ENCODE data around the gene FCRLB. TPM values are rescaled to one million over a fixed set of nuclear protein-coding genes. Genes with fewer than 3 reads are reported as not detected.

FCRLB gene
- total and polyA plus RNA-seq, 3 donors from 2014 or later: 0.53 to 0.68 (median 0.63) TPM

Small RNA genes within 50 kb of the gene (small RNA-seq; reads per million reads assigned to genes)
- 0 reads per million in 2 donors for gene RF00019
- gene RN7SL466P: 0 reads per million in 2 donors

Other genes starting within 250 kb of the FCRLB start
- gene FCGR2A, start 216.1 kb upstream of the FCRLB start, total RNA-seq: 10 to 100 TPM in 1 of 2 donors, 1 to 10 TPM in 1; 7.2 to 19.9 TPM
- 15.4 TPM for gene FCGR2A, start 216.1 kb upstream of the FCRLB start, polyA plus RNA-seq (ENCODE audit: insufficient read depth, low read depth, low replicate concordance)
- 1 to 10 TPM in 1 of 2 donors, under 1 TPM in 1; 0.94 to 2.5 TPM for gene HSPA6, start 197.0 kb upstream of the FCRLB start, total RNA-seq
- 2.8 TPM for gene HSPA6, start 197.0 kb upstream of the FCRLB start, polyA plus RNA-seq (ENCODE audit: insufficient read depth, low read depth, low replicate concordance)
- 1 to 10 TPM; 2.0 to 5.5 TPM for gene FCGR3A, start 171.7 kb upstream of the FCRLB start, total RNA-seq
- gene FCGR3A, start 171.7 kb upstream of the FCRLB start, polyA plus RNA-seq (ENCODE audit: insufficient read depth, low read depth, low replicate concordance): 25.7 TPM
- gene FCGR3B, start 90.4 kb upstream of the FCRLB start, total RNA-seq: under 1 TPM in 1 of 2 donors, not detected in 1; 0.37 TPM
- gene FCGR3B, start 90.4 kb upstream of the FCRLB start, polyA plus RNA-seq (ENCODE audit: insufficient read depth, low read depth, low replicate concordance): 2.5 TPM
- gene FCGR2B, start 58.4 kb upstream of the FCRLB start, total RNA-seq: 1 to 10 TPM; 1.1 to 5.8 TPM
- 16.1 TPM for gene FCGR2B, start 58.4 kb upstream of the FCRLB start, polyA plus RNA-seq (ENCODE audit: insufficient read depth, low read depth, low replicate concordance)
- not detected for gene FCRLA, start 14.3 kb upstream of the FCRLB start, total RNA-seq
- 0.50 TPM for gene FCRLA, start 14.3 kb upstream of the FCRLB start, polyA plus RNA-seq (ENCODE audit: insufficient read depth, low read depth, low replicate concordance)
- 10 to 100 TPM; 23.6 to 31.8 TPM for gene DUSP12, start 28.2 kb downstream of the FCRLB start, total RNA-seq
- gene DUSP12, start 28.2 kb downstream of the FCRLB start, polyA plus RNA-seq (ENCODE audit: insufficient read depth, low read depth, low replicate concordance): 21.8 TPM
- gene ATF6, start 44.8 kb downstream of the FCRLB start, total RNA-seq: 10 to 100 TPM; 38.0 to 38.2 TPM
- 22.6 TPM for gene ATF6, start 44.8 kb downstream of the FCRLB start, polyA plus RNA-seq (ENCODE audit: insufficient read depth, low read depth, low replicate concordance)